ENCODE results near the gene ELF5. TPM values are rescaled to one million over a fixed set of nuclear protein-coding genes. Genes with fewer than 3 reads are reported as not detected.

ELF5 gene
- total RNA-seq, 2 experiments from 2014 or later = not detected

GRCh38 chr11:34478845-34479663 lies 34.5 kb downstream of the ELF5 start:
- intact Hi-C loops (cut with micrococcal nuclease; ENCODE audit: unreplicated experiment) = no loop called here
- no TSS peak for BruUV-seq (replicated peaks)
- H4K20me1 ChIP-seq (ENCODE audit: insufficient read depth, low read length) = no peaks in the 10 kb centered on the region
- no peaks in the 10 kb centered on the region for H3K79me2 ChIP-seq (ENCODE audit: insufficient read depth, low read depth, low read length)
- H3K9me2 ChIP-seq (ENCODE audit: insufficient read depth, low read length) = no peaks in the 10 kb centered on the region
- no peak for DNase-seq (ENCODE audit: low spot score)
- ChIA-PET CTCF (ENCODE audit: unreplicated experiment) (no interaction called here), POLR2A (interaction anchor here (0.7 kb wide), 1 partner anchor 381 kb away, joined by 3 read pairs; no protein-coding TSS in a partner anchor)
- H3K4me1 ChIP-seq (ENCODE audit: insufficient read depth, low read length, poor library complexity, severe bottlenecking) = no peaks in the 10 kb centered on the region
- no peak overlapping the region for H2AFZ ChIP-seq (ENCODE audit: low read length)
- no peak overlapping the region for H3K27ac ChIP-seq (ENCODE audit: low read depth, low read length, poor library complexity, severe bottlenecking)
- no peak overlapping the region for H3K4me2 ChIP-seq (ENCODE audit: low read length)
- TF ChIP-seq EZH2phosphoT487 (IDR thresholded peaks at IDR 0.05; ENCODE audit: borderline replicate concordance, low read depth, low read length) = no peak
- TF ChIP-seq, protein P1, sequence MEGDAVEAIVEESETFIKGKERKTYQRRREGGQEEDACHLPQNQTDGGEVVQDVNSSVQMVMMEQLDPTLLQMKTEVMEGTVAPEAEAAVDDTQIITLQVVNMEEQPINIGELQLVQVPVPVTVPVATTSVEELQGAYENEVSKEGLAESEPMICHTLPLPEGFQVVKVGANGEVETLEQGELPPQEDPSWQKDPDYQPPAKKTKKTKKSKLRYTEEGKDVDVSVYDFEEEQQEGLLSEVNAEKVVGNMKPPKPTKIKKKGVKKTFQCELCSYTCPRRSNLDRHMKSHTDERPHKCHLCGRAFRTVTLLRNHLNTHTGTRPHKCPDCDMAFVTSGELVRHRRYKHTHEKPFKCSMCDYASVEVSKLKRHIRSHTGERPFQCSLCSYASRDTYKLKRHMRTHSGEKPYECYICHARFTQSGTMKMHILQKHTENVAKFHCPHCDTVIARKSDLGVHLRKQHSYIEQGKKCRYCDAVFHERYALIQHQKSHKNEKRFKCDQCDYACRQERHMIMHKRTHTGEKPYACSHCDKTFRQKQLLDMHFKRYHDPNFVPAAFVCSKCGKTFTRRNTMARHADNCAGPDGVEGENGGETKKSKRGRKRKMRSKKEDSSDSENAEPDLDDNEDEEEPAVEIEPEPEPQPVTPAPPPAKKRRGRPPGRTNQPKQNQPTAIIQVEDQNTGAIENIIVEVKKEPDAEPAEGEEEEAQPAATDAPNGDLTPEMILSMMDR (conservative IDR thresholded peaks at IDR 0.05; ENCODE audit: low read length) = no peak
- H3K36me3 ChIP-seq (ENCODE audit: insufficient read depth, low read length) = no peaks in the 10 kb centered on the region
- no peak overlapping the region for H3K4me3 ChIP-seq (ENCODE audit: low read depth, low read length, poor library complexity, severe bottlenecking)
- no peaks in the 10 kb centered on the region for H3K9me3 ChIP-seq (ENCODE audit: low read length)

GRCh38 chr11:34476849-34477248 lies 36.7 kb downstream of the ELF5 start:
- no peaks in the 10 kb centered on the region for H3K9me2 ChIP-seq (ENCODE audit: insufficient read depth, low read length)
- TF ChIP-seq EZH2phosphoT487 (IDR thresholded peaks at IDR 0.05; ENCODE audit: borderline replicate concordance, low read depth, low read length) = no peak
- TF ChIP-seq, protein P1 (conservative IDR thresholded peaks at IDR 0.05; ENCODE audit: low read length) = no peak
- POLR2A ChIA-PET = no interaction called here
- H3K79me2 ChIP-seq (ENCODE audit: insufficient read depth, low read depth, low read length) = no peaks in the 10 kb centered on the region
- no peak overlapping the region for H2AFZ ChIP-seq (ENCODE audit: low read length)
- H3K4me2 ChIP-seq (ENCODE audit: low read length) = no peak overlapping the region
- no peak for DNase-seq (ENCODE audit: low spot score)
- H3K9me3 ChIP-seq (ENCODE audit: low read length) = no peaks in the 10 kb centered on the region
- H3K4me3 ChIP-seq (ENCODE audit: low read depth, low read length, poor library complexity, severe bottlenecking) = no peak overlapping the region
- no TSS peak for BruUV-seq (replicated peaks)
- H4K20me1 ChIP-seq (ENCODE audit: insufficient read depth, low read length) = no peaks in the 10 kb centered on the region
- CTCF ChIA-PET (ENCODE audit: unreplicated experiment) = no interaction called here
- H3K27ac ChIP-seq (ENCODE audit: low read depth, low read length, poor library complexity, severe bottlenecking) = no peak overlapping the region
- H3K36me3 ChIP-seq (ENCODE audit: insufficient read depth, low read length) = peaks cover 17% of the 10 kb centered on the region
- intact Hi-C loops (cut with micrococcal nuclease; ENCODE audit: unreplicated experiment) = no loop called here
- H3K4me1 ChIP-seq (ENCODE audit: insufficient read depth, low read length, poor library complexity, severe bottlenecking) = no peaks in the 10 kb centered on the region

GRCh38 chr11:34475656-34476055 lies 37.9 kb downstream of the ELF5 start:
- DNase-seq (ENCODE audit: low spot score) = no peak
- no peaks in the 10 kb centered on the region for H3K9me2 ChIP-seq (ENCODE audit: insufficient read depth, low read length)
- no peak overlapping the region for H3K4me3 ChIP-seq (ENCODE audit: low read depth, low read length, poor library complexity, severe bottlenecking)
- no peaks in the 10 kb centered on the region for H3K4me1 ChIP-seq (ENCODE audit: insufficient read depth, low read length, poor library complexity, severe bottlenecking)
- no peaks in the 10 kb centered on the region for H3K79me2 ChIP-seq (ENCODE audit: insufficient read depth, low read depth, low read length)
- H3K9me3 ChIP-seq (ENCODE audit: low read length) = no peaks in the 10 kb centered on the region
- H4K20me1 ChIP-seq (ENCODE audit: insufficient read depth, low read length) = no peaks in the 10 kb centered on the region
- H2AFZ ChIP-seq (ENCODE audit: low read length) = no peak overlapping the region
- BruUV-seq (replicated peaks) = no TSS peak
- H3K36me3 ChIP-seq (ENCODE audit: insufficient read depth, low read length) = peaks cover 28% of the 10 kb centered on the region
- ChIA-PET POLR2A (interaction anchor here (0.7 kb wide), 2 partner anchors 435 to 922 kb away, joined by 4 to 6 read pairs; no protein-coding TSS in a partner anchor), CTCF (ENCODE audit: unreplicated experiment) (no interaction called here)
- H3K4me2 ChIP-seq (ENCODE audit: low read length) = no peak overlapping the region
- intact Hi-C loops (cut with micrococcal nuclease; ENCODE audit: unreplicated experiment) = no loop called here
- no peak overlapping the region for H3K27ac ChIP-seq (ENCODE audit: low read depth, low read length, poor library complexity, severe bottlenecking)
- no peak for TF ChIP-seq EZH2phosphoT487 (IDR thresholded peaks at IDR 0.05; ENCODE audit: borderline replicate concordance, low read depth, low read length)
- TF ChIP-seq, protein P1 (conservative IDR thresholded peaks at IDR 0.05; ENCODE audit: low read length) = no peak
